K562 (cell line): ENCODE measurements around the gene GPR85. TPM values are rescaled to one million over a fixed set of nuclear protein-coding genes. Genes with fewer than 3 reads are reported as not detected.
A peak's percentile ranks its signal among the peaks of the same experiment; 100 is the strongest.

Experiments used
- ATAC-seq: fragments of 200-7000 bp; cut with Tn5 transposase; 3 replicates; pipeline ENCODE4 v1.9.1; 2020; ENCODE audit warnings: moderate library complexity
- BruUV-seq: library from RNA; stranded (reverse); fragments of 400-500 nt; replicated peaks from 2 replicates; lab custom pipeline; 2021; lab: Mats Ljungman, UMichigan
- CTCF ChIA-PET: fragments of 300-600 bp; formaldehyde crosslinking; extraction: SDS; loops from one replicate; lab custom pipeline; 2021; ENCODE audit warnings: low intra/inter-chr PET ratio; lab: Yijun Ruan, JAX
- POLR2A ChIA-PET: fragments of 300-600, 350-650 bp; sonication (Branson Sonifier 250); formaldehyde crosslinking; extraction: SDS; loops from one replicate; lab custom pipeline; 2021; ENCODE audit warnings: antibody characterized with exemption, inconsistent platforms; lab: Yijun Ruan, JAX
- DNase-seq, 4 experiments: peaks; one replicate each; pipeline versions ENCODE4 v3.0.0 to v3.0.0-alpha.2; 2011 to 2018; ENCODE audit warnings: low spot score in 3 of 4, mixed read lengths in 3 of 4; ENCODE audit errors: extremely low read depth in 1 of 4
- FAIRE-seq: peaks from 2 replicates; lab custom pipeline; 2011; peaks lifted over from hg19 to GRCh38; lab: Jason Lieb, UNC
- H2AFZ ChIP-seq: 2 replicates; pipeline ENCODE4 v1.6.0; 2011; ENCODE audit warnings: low read depth, low read length, control low read depth, inconsistent platforms
- H3K27ac ChIP-seq: fragments of 200-600 bp; 3 replicates; pipeline ENCODE4 v1.8.0; 2011; ENCODE audit warnings: low read depth, mild to moderate bottlenecking, control low read depth, inconsistent platforms, low read length, moderate library complexity, mixed read lengths; ENCODE audit errors: extremely low read depth
- H3K27me3 ChIP-seq, 2 experiments: fragments of 300-600 bp in 1 of 2; 2 replicates in 1 of 2; 3 replicates in 1 of 2; pipeline versions ENCODE4 v1.6.0 to v1.8.0; 2011; ENCODE audit warnings: inconsistent platforms in 2 of 2, low read length in 2 of 2, mild to moderate bottlenecking in 1 of 2, mixed read lengths in 1 of 2, moderate library complexity in 1 of 2; ENCODE audit not compliant: control insufficient read depth in 2 of 2, insufficient read depth in 2 of 2
- H3K36me3 ChIP-seq: fragments of 300-600 bp; 3 replicates; pipeline ENCODE4 v1.8.0; 2011; ENCODE audit warnings: mild to moderate bottlenecking, low read length, inconsistent platforms; ENCODE audit not compliant: control insufficient read depth, insufficient read depth
- H3K4me1 ChIP-seq, 2 experiments: fragments of 200-600 bp in 1 of 2; replicated peaks in 1 of 2; 2 replicates in 1 of 2; 3 replicates in 1 of 2; pipeline versions ENCODE4 v1.5.1 to v1.8.0; 2011; ENCODE audit warnings: inconsistent platforms in 2 of 2, low read length in 2 of 2, mild to moderate bottlenecking in 1 of 2, mixed read lengths in 1 of 2, moderate library complexity in 1 of 2; ENCODE audit not compliant: control insufficient read depth in 2 of 2, insufficient read depth in 2 of 2
- H3K4me2 ChIP-seq: 2 replicates; pipeline ENCODE4 v1.6.1; 2011; ENCODE audit warnings: low read length, control low read depth, inconsistent platforms, mixed read lengths; ENCODE audit not compliant: insufficient read depth
- H3K4me3 ChIP-seq: fragments of 200-600 bp; sonication (generic), shearing (Covaris generic); 2 replicates; pipeline ENCODE4 v1.5.1; 2016; ENCODE audit warnings: control low read depth, inconsistent platforms
- H3K79me2 ChIP-seq: fragments of 200-600 bp; 3 replicates; pipeline ENCODE4 v1.8.0; 2011; ENCODE audit warnings: low read length, inconsistent platforms; ENCODE audit not compliant: control insufficient read depth, insufficient read depth
- H3K9ac ChIP-seq, 2 experiments: 2 replicates each; pipeline versions ENCODE4 v1.6.0 to v1.6.1; 2011; ENCODE audit warnings: low read depth in 2 of 2, low read length in 2 of 2, control low read depth in 1 of 2, inconsistent platforms in 1 of 2, mild to moderate bottlenecking in 1 of 2, mixed read lengths in 1 of 2; ENCODE audit not compliant: insufficient read depth in 1 of 2
- H3K9me1 ChIP-seq: one replicate; pipeline ENCODE4 v1.6.0; 2011; ENCODE audit warnings: inconsistent platforms, mild to moderate bottlenecking, low read length, moderate library complexity; ENCODE audit not compliant: control insufficient read depth, insufficient read depth
- H3K9me3 ChIP-seq: replicated peaks from 2 replicates; pipeline ENCODE4 v1.5.1; 2011; ENCODE audit warnings: low read depth, low read length, inconsistent platforms; ENCODE audit not compliant: control insufficient read depth, insufficient read depth
- H4K20me1 ChIP-seq: replicated peaks from 2 replicates; pipeline ENCODE4 v1.6.1; 2011; ENCODE audit warnings: low read length, inconsistent platforms, mixed read lengths; ENCODE audit not compliant: control insufficient read depth, insufficient read depth
- BMI1 ChIP-seq: fragments of 150-350 bp; IDR thresholded peaks from 2 replicates; pipeline ENCODE4 v1.6.1; 2014; ENCODE audit warnings: low read length
- CHD4 ChIP-seq: fragments of 200-600 bp; sonication (generic); IDR thresholded peaks from 3 replicates; pipeline ENCODE4 v1.6.1; 2012; ENCODE audit warnings: low read depth, mild to moderate bottlenecking, mixed read lengths, low read length, inconsistent platforms; ENCODE audit not compliant: insufficient read depth, insufficient replicate concordance, poor library complexity, severe bottlenecking
- FOXJ2 ChIP-seq: fragments of 200-800 bp; sonication (Bioruptor generic); IDR thresholded peaks from 2 replicates; pipeline ENCODE4 v1.6.1; 2016; ENCODE audit warnings: missing genetic modification characterization, missing compliant biosample characterization
- MIER1 ChIP-seq: fragments of 450-650 bp; IDR thresholded peaks from 2 replicates; pipeline ENCODE4 v1.6.1; 2016; ENCODE audit warnings: antibody characterized with exemption, mild to moderate bottlenecking, low read depth
- SMARCA4 ChIP-seq: fragments of 450-650 bp; IDR thresholded peaks from 2 replicates; pipeline ENCODE4 v1.6.1; 2016
- ZBTB7A ChIP-seq: IDR thresholded peaks from 2 replicates; pipeline ENCODE4 v1.6.1; 2011; ENCODE audit warnings: low read depth, mild to moderate bottlenecking, low read length, moderate library complexity, borderline replicate concordance; ENCODE audit not compliant: control insufficient read depth
- WGBS: fragments of 100-300 bp; shearing (Covaris generic); methylation state at CpG from one replicate; pipeline ENCODE4 v1.1.6; 2016; ENCODE audit warnings: low coverage, mixed read lengths; ENCODE audit not compliant: insufficient coverage; ENCODE audit errors: missing lambda C conversion rate; 5-methylcytosine and 5-hydroxymethylcytosine counted together
- in situ Hi-C: fragments of 300-500 bp; cut with MboI; formaldehyde crosslinking; loops from 4 replicates; pipeline ENCODE4 v1.15.0; 2018; ENCODE audit warnings: inconsistent platforms, mixed read lengths
- intact Hi-C: fragments of 100-400 bp; cut with micrococcal nuclease; formaldehyde crosslinking; loops from 2 replicates; pipeline ENCODE4 v1.14.2; 2022
- polyA plus RNA-seq, 8 experiments: library from polyadenylated mRNA; depleted of rRNA in 4 of 8; stranded (reverse) in 5 of 8; unstranded in 3 of 8; fragments of >200 nt; fragmentation: Nextera tagmentation in 2 of 8; fragmentation: Illumina TruSeq in 1 of 8; extraction: Ambion mirVana in 2 of 8; extraction: Trizol in 1 of 8; gene quantifications; 2 replicates each; pipeline versions ENCODE4 v1.2.1 to v1.2.3, GENCODE V29; 2011 to 2014; ENCODE audit warnings: inconsistent platforms in 1 of 8, missing spikeins in 1 of 8
- total RNA-seq, 7 experiments: library from RNA; depleted of rRNA in 6 of 7; stranded (reverse); fragments of >200 nt in 6 of 7; fragmentation: Illumina TruSeq in 2 of 7; extraction: Trizol in 2 of 7; gene quantifications; 2 replicates each; pipeline versions ENCODE4 v1.2.1 to v1.2.3, GENCODE V29; 2011 to 2021; ENCODE audit warnings: low replicate concordance in 1 of 7
- TF ChIP-seq, protein P1 (sequence below): sonication (generic); formaldehyde crosslinking; IDR thresholded peaks from 2 replicates; pipeline ENCODE4 v1.9.0; 2022; ENCODE audit warnings: mild to moderate bottlenecking, missing genetic modification reagents
- TF ChIP-seq, protein P2 (sequence below): fragments of 450-650 bp; IDR thresholded peaks from 2 replicates; pipeline ENCODE4 v1.6.1; 2018; ENCODE audit warnings: mild to moderate bottlenecking, low read depth; ENCODE audit not compliant: partially characterized antibody
- TF ChIP-seq, protein P3 (sequence below), 3 experiments: fragments of 200-800 bp in 1 of 3; sonication (Bioruptor generic) in 1 of 3; sonication (generic) in 1 of 3; formaldehyde crosslinking in 1 of 3; IDR thresholded peaks; 2 replicates each; pipeline versions ENCODE4 v1.6.1 to v1.8.0; 2016 to 2022; ENCODE audit warnings: mild to moderate bottlenecking in 2 of 3, missing compliant biosample characterization in 2 of 3, missing genetic modification characterization in 2 of 3, missing genetic modification reagents in 1 of 3

Gene GPR85
- total and polyA plus RNA-seq, 9 of the 15 experiments (the other 6 are each of a cell fraction or from before 2014, with no cell fraction given) = 2.9 to 18.2 (median 4.0) TPM

DNA sequence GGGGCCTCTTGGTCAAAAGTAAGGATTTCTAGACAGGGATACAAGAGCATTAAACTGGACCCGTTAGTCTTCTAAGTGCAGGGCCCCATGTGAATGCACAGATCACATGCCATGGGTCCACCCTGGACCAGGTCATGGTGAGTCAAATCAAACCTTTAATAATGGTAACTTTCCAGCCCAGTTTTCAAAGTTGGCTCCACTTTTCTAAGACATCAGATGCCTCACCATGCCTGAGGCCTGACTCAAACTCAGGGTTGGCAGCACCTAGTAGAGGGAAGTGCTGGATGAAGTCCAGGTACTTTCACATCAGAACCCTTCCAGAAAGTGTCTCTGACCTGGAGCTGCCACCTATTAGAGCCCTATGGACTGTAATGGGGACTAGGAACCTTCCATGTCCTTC is 41.4 kb upstream of the GPR85 start:
- no peak overlapping the region for H3K4me3 ChIP-seq
- H2AFZ ChIP-seq = peak overlapping the region; percentile 18; the same call in 1 of the 2 replicates
- H3K36me3 ChIP-seq = no peaks in the 10 kb centered on the region
- H4K20me1 ChIP-seq = no peaks in the 10 kb centered on the region
- no peaks in the 10 kb centered on the region for H3K79me2 ChIP-seq
- no peaks in the 10 kb centered on the region for H3K9me1 ChIP-seq
- no peak overlapping the region for H3K4me2 ChIP-seq
- in situ Hi-C loops = no loop called here
- FAIRE-seq (no peak), ATAC-seq (no peak), DNase-seq (no peak)
- WGBS = 70% methylated on average over 1 of the region's 1 CpG
- ChIA-PET POLR2A (interaction anchor here (0.7 kb wide), 1 partner anchor 12 kb away, joined by 3 read pairs; no protein-coding TSS in a partner anchor), CTCF (no interaction called here)
- H3K9me3 ChIP-seq = no peaks in the 10 kb centered on the region
- H3K4me1 ChIP-seq = peaks cover 0 to 7% of the 10 kb centered on the region in 2 experiments; a peak in 1 of 5 replicates
- no TSS peak for BruUV-seq
- TF ChIP-seq, protein P1, sequence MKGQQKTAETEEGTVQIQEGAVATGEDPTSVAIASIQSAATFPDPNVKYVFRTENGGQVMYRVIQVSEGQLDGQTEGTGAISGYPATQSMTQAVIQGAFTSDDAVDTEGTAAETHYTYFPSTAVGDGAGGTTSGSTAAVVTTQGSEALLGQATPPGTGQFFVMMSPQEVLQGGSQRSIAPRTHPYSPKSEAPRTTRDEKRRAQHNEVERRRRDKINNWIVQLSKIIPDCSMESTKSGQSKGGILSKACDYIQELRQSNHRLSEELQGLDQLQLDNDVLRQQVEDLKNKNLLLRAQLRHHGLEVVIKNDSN (CRISPR knock-in tag) = no peak
- TF ChIP-seq MIER1 = no peak
- TF ChIP-seq, protein P2, sequence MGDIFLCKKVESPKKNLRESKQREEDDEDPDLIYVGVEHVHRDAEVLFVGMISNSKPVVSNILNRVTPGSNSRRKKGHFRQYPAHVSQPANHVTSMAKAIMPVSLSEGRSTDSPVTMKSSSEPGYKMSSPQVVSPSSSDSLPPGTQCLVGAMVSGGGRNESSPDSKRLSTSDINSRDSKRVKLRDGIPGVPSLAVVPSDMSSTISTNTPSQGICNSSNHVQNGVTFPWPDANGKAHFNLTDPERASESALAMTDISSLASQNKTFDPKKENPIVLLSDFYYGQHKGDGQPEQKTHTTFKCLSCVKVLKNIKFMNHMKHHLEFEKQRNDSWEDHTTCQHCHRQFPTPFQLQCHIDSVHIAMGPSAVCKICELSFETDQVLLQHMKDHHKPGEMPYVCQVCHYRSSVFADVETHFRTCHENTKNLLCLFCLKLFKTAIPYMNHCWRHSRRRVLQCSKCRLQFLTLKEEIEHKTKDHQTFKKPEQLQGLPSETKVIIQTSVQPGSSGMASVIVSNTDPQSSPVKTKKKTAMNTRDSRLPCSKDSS = no peak
- TF ChIP-seq, protein P3, sequence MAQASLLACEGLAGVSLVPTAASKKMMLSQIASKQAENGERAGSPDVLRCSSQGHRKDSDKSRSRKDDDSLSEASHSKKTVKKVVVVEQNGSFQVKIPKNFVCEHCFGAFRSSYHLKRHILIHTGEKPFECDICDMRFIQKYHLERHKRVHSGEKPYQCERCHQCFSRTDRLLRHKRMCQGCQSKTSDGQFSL (CRISPR knock-in tag; IDR thresholded peaks at IDR 0.05) = no peak
- TF ChIP-seq, protein P3 (tag; IDR thresholded peaks at IDR 0.05) = no peak
- TF ChIP-seq CHD4 = no peak
- TF ChIP-seq FOXJ2 = no peak
- TF ChIP-seq SMARCA4 = no peak
- no peak for TF ChIP-seq BMI1
- TF ChIP-seq ZBTB7A = no peak
- no peak overlapping the region for H3K9ac ChIP-seq
- no peak overlapping the region for H3K27ac ChIP-seq
- H3K27me3 ChIP-seq = no peaks in the 10 kb centered on the region
- intact Hi-C loops = no loop called here
